Activated CD8-positive, alpha-beta memory T cell treated with anti-CD3 and anti-CD28 coated beads for 36 hours (primary cell): ENCODE measurements around the gene KRT32. TPM values are rescaled to one million over a fixed set of nuclear protein-coding genes. Genes with fewer than 3 reads are reported as not detected.

ENCODE experiments used
- CTCF ChIA-PET: fragments of 350-600 bp; sonication (Branson Sonifier 250); formaldehyde crosslinking; loops from one replicate; lab custom pipeline; 2021; ENCODE audit warnings: antibody characterized with exemption; lab: Charles Lee
- POLR2A ChIA-PET: fragments of 350-600 bp; sonication (Branson Sonifier 250); formaldehyde crosslinking; loops from one replicate; lab custom pipeline; 2021; ENCODE audit warnings: antibody characterized with exemption; lab: Charles Lee
- total RNA-seq, 2 experiments: library from RNA; stranded (reverse); gene quantifications; one replicate each; pipeline ENCODE4 v1.2.3, GENCODE V29; 2021

The KRT32 gene
- not detected for total RNA-seq

DNA sequence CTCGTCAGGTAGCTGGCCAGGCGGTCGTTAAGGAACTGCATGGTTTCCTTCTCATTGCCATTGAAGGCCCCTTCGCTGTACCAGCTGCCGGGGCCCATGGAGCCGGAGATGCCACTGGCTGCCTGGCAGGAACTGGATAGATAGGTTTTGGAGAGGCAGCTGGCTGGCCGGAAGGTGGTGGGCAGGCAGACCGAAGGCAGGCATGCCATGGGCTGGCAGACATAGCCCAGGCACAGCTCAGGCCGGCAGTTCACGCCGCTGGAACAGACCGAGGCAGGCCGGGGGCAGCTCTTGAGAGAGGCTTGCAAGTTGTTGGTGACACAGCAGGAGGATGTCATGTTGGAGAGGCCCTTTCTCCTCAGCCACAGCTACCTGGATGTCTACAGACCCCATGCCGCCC is at the start of gene KRT32:
KRT32 (minus strand) TSS at position 399 of the 400 bp plus-strand sequence; CDS start at position 338, 61 bp downstream.
- POLR2A ChIA-PET = no interaction called here
- CTCF ChIA-PET = interaction anchor here (0.6 to 1.0 kb wide), 2 partner anchors 16 to 178 kb away, joined by 3 read pairs; no protein-coding TSS in a partner anchor

DNA sequence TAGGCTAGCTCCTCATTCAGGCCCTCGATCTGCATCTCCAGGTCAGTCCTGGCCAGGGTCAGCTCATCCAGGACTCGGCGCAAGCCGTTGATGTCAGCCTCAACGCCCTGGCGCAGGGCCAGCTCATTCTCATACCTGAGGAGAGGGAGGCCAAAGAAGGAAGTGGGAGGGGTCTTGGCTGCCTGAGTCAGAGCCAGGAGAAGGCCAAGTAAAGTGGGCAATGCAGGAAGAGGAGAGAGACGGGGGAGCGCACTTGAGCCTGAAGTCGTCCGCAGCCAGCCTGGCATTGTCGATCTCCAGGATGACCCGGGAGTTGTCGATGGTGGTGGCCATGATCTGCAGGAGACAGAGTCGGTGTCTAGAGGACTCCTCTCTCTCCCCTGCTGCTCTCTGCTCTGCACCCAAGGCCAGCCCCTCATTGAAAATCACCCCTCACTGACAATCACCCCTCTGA is 49.7 kb upstream of the KRT32 start:
- CTCF ChIA-PET = no interaction called here

DNA sequence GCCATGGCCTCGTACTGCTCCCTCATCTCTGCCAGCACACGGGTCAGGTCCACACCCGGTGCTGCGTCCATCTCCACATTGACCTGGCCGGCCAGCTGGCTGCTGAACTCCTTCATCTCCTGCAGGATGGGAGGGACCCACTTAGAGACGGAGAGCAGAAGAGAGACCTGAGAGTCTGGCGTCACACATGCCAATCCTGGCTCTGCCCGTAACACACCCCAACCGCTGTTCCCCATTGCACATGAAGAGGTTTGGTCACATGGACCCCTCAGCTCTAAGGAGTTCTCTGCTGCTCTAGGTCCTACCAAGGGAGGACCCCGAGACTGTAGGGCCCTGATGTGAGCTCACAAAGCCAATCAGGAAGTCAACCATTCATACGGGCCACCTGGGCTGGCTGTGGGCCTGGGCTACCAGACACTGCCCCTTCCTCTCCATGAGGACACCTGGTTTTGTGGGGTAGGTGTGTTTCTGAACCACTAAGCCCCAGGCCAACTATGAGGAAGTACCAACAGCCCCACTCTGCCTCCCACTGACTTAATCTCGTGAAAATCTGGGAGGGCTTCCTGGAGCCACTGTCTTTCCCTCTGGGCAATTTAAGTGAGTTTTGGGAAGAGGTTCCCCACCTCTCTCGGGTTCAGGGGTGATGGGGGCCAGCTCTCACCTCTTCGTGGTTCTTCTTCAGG is 49.1 kb upstream of the KRT32 start:
- ChIA-PET POLR2A (no interaction called here), CTCF (no interaction called here)

More for the DNA sequence above, 49.7 kb upstream of the KRT32 start:
- POLR2A ChIA-PET = no interaction called here

DNA sequence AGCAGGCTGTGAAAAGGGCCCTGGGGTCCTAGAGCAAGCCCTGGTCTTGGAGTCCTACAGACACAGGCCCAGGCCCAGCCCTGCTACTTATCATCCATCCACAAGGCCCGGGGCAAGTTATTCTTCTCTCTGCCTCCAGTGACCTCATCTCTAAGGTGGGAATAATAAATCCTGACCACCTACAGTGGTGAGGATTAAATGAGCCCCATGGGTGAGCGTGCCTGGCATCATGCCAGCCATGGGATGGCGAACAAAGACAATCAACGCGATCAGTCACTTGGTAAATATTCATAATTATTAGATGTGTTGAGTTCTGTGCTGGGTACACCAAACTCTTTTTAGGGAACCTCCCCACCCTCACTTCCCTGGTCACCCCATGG is 46.0 kb upstream of the KRT32 start:
- CTCF ChIA-PET = no interaction called here
- POLR2A ChIA-PET = no interaction called here

DNA sequence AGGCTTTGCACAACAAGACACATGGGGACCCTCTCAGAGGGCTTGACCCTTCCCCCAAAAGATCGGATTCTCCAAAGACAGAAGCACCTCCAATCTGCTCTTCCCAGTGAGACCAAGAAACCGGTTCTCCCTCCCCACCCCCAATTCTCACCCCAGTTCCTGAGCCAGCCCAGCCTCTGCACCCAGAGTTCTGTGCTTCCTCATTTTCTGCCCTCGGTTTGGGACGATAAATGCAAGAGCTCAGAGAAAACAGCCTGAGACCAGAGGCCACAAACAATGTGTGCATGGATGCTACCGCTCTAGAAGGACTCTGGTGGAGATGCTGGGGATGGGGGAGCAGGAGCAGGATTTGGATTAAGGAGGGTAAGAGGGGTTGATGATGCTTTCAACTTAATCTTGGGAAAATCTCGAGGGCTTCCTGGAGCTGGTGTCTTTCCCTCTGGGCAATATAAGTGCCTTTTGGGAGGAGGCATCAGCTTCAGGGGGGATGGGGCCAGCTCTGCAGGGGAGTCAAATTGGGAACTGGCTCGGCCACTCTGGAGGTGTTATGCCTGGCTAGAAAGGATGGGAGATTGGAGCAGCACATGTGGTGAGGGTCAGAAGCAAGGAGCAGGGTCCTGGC is 45.5 kb upstream of the KRT32 start:
- ChIA-PET CTCF (no interaction called here), POLR2A (no interaction called here)

DNA sequence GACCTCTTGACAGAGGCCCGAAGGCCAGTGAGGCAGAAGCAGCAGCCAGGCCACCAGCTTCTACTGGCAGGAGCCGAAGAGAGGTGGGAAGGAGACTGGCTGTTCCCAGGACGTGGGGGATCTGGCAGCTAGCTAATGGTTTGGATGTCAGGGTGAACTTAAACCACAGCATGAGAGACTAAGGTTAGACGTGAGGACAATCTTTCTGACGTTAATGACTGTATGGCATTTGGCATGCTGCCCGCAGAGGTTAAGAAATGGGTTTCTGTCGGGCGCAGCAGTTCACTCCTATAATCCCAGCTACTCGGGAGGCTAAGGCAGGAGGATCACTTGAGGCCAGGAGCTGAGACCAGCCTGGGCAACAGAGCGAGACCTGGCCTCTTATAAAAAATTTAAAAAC is 44.5 kb upstream of the KRT32 start:
- POLR2A ChIA-PET = no interaction called here

DNA sequence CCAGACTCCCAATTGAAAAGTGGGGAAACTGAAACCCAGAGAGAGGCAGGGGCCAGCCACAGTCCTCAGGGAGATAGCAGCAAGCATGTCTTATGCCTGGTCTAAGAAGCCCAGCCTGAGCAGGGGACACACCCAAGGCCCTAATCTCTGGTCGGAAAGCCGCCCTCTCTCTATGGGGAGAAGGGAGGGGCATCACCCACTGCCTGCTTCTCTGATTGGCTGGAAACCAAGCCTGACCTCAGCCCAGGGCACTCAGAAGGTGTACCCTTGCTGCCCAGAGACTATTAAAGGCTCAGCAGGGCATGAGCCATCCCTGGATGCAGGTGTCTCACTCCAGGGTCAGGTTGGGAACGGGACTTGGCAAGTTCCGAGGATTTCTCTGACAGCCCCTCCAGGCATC is 43.9 kb upstream of the KRT32 start:
- ChIA-PET CTCF (no interaction called here), POLR2A (no interaction called here)

More for the DNA sequence above, 44.5 kb upstream of the KRT32 start:
- CTCF ChIA-PET = no interaction called here

DNA sequence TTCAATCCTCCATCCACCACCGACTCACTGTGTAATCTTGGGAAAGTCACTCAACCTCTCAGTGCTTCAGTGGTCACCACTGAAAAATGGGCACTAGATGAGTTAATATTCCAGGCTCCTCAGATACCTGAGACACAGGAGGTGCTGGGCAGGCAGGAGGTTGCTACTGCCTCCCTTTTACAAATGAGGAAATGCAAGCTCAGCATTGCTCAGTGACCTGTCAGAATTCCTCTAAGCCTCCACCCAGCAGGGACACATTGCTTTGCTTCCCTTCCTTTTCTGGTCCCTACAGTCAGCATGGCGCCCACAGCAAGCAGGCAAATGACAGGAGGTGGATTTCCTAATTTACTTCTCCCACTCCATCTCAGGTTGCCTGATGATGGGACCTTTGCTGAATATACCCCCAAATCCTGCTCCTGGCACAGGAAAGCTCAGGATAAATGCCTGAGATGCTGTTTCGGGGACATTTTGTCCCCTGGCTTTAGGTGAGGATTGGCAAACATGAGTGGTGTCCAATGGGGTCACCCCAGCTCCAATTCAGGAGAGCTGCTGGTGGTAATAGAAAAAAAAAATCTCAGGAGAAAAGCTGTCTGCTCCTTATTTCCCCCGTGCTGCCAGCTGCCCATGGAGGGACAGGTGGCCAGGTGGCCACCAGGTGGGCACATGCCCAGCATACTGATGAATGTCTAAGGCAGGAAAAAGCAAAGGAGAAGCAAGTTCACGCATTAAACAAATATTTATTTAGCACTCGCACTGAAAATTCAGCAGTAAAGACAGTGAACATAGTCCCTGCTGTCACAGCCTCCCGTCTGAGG is 43.3 kb upstream of the KRT32 start:
- ChIA-PET CTCF (no interaction called here), POLR2A (no interaction called here)

DNA sequence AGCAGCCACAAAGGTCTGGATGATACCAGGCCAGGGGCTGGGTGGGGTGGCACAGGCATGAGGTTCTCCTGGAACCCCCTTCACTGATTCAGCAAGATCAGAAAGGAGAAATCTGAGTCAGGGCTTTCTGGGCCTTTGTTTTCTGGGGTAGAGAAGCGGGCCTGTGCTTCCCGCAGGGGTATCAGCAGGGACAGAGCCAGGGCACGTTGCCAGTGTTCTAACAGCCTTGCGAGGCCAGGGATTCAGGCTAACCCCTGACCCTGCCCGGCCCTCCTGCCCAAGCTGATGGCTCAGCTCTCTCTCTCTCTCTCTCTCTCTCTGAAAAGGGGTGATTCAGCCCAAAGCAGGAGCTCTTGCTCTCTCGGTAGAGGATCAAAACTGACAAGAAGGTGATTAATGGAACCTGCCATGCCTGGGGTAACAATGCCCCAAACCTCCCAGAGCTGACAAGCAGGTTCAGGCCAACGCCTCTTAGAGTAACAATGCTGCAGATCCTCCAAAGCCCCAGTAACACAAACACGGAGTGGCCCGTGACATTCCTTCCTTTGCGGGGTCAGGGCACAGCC is 40.2 kb upstream of the KRT32 start:
- CTCF ChIA-PET = no interaction called here

DNA sequence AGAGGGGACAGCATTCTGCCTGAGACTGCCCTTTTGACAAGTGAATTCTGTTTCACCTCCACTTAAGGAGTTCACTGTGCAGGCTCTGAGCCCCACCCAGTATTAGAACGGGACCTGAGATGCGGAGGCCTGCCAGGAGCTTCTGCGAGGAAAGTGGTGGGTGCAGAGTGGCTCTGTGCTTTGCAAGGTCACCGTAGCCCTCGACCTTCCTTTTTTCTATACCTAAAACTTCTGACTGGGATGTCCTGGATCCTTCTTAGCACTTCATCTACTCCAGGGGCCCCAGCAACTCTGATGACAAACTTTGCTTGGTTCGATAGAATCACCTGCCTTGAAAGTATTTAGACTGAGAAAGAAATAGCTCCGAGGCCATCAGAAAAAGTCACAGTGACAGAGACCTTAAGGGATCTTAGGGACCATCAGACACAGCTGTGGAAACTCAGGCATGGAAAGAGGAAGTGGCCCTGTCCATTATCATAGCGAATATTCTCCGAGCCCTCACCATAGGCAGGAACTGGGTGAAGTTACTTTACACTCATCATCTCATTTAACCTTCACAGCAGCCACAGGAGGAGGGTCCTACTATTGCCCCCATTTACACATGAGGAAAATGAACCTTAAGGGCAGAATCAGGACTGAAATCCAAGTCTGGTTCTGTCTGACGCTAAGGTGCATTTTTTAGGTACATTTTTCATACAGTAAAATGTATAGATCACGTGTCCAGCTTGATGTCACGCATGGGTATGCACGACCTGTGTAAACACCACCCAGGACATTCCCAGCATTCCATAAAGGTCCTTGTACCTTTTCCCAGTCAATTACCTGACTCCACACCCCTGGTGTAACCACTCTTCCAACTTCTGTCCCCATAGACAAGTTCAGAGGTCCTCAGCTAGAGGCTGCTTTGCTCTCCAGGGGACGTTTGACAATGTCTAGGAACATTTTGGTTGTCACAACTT is 38.9 kb upstream of the KRT32 start:
- ChIA-PET POLR2A (no interaction called here), CTCF (no interaction called here)

More for the DNA sequence above, 40.2 kb upstream of the KRT32 start:
- POLR2A ChIA-PET = no interaction called here

DNA sequence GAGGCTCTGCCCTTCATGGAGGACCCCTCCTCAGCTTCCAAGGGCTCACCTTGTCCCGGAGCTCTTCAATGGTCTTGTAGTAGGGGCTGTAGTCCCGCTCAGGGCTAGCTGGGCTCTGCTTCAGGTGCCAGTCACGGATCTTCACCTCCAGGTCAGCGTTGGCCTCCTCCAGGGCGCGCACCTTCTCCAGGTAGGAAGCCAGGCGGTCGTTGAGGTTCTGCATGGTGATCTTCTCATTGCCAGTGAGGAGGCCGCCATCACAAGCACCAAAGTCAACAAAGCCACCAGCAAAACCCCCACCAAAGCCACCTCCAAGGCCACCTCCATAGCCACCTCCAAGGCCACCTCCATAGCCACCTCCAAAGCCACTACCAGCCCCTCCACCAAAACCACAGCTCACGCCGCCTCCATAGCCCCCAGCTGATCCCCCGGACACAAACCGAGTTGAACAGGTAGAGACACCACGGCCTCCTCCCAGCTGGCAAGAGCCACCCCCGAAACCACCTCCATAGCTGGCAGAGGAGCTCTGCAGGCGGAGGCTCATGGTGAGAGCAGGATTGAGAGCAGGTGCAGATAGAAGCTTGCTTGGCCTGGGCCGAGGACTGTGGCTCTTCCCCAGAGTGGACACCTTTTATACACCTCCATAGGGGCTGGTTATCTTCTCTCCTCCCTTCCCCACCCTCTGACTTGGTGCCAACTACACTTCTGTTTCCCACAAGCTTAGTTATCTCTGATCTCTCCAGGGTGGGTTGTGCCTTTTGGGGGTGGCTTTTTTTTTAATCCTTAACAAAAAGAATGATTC is 38.0 kb upstream of the KRT32 start, which contains the start of gene KRT13:
KRT13 (minus strand) TSS at position 606 of the 802 bp plus-strand sequence; CDS start at position 544, 62 bp downstream.
- POLR2A ChIA-PET = no interaction called here
- CTCF ChIA-PET = no interaction called here

DNA sequence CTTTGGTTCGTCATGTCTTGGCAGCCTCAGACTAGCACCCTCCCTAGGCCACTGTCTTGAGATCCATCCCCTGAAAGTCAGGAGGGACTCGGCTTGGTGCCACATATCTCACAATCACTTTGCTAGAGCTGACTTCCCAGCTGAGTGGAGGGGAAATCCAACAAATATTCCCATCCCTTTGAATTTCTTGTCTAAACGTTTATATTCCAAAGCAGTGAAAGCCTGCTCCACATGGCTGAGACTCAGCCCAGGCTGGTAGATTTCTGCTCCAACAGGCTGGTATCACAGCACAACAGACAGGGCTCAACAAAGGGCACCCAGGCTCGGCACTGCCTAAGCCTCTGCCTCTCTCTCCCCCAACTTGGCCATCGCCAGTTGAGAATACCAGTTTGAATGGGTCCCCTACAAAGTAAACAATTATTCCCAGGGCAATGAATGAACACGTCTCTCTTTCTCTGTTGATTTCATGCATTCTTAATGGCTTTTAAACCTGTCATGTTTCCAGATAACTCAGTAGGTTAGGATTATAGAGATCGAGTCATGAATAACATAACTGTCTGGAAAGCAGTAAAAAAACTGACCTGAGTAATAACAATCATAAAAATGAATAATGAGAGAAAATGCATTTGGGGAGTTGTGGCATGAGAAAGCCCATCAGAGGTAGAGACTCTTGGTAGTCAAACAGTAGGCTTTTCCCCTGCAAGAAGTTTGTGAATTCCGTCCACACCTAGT is 37.2 kb upstream of the KRT32 start:
- ChIA-PET CTCF (no interaction called here), POLR2A (no interaction called here)

DNA sequence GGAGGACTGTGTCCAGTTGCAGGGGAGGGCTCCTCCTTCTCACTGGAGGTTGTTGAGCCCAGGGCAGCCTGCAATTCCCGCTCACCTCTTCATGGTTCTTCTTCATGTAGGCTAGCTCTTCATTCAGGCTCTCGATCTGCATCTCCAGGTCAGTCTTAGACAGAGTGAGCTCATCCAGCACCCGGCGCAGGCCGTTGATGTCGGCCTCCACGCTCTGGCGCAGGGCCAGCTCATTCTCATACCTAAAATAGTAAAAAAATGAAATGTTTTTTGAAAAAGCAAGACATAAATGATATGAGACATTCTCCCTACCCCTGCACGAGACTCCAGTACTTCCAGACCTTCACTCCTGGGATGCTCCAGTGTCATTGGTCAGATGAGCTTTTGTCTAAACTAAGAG is 36.0 kb upstream of the KRT32 start:
- ChIA-PET POLR2A (no interaction called here), CTCF (no interaction called here)

DNA sequence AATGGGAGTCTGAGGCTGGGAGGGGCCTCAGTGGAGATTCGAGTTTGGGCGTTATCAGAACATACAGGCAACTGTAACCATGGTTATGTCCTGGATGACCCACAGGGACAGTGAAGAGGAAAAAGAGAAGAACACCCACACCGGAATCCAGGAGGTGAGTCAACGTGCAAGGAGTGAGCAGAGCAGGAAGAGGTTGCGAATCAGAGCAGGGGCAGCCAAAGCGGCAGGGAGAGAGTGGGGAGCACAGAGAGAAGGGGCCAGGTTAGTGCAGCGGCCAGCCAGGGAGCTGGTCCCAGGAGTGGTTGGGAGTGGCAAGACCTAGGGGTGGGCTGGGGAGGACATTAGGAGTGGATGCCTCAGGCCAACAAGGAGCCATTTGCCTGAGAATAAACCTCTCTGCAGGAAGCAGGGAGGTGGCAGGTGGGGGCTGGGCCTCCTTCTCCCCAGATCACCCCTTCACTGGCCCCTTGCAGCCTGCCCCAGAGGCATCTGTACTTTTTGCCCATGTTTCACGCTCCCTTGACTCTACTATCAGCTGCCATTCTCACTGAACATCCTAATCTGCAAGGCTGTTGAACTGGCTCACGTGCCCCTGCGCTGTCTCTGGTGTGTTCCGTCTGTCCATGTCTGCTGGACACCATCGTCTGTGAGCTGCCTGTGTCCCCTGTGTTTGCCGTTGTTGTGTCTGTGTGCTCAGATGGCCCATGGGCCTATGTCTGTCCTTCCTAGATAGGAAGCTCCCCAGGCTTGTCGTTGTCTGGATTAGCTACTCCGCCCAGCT is 33.1 kb upstream of the KRT32 start:
- ChIA-PET CTCF (interaction anchor here (0.6 kb wide), 1 partner anchor 1104 kb away, joined by 4 read pairs; no protein-coding TSS in a partner anchor), POLR2A (no interaction called here)

DNA sequence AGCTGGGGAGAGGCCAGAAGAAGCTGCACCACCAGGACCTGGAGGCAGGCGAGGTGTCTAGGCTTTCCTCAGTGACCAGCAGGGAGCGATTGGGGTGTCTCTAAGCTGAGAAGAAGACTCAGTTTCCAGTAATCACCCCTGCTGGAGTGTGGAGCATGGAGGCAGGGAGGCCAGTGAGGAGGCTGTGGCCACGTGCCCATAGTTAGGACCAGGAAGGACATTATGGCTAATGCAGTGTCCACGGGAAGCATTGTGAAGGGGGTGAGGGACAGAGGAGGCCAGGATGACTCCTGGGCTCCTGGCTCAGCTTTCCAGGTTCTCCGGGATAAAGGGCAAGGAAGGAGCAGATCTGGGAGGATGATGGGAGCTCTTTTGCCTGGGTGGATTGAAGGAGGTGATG is 32.5 kb upstream of the KRT32 start:
- CTCF ChIA-PET = interaction anchor here (0.6 kb wide), 1 partner anchor 1105 kb away, joined by 4 read pairs; no protein-coding TSS in a partner anchor

DNA sequence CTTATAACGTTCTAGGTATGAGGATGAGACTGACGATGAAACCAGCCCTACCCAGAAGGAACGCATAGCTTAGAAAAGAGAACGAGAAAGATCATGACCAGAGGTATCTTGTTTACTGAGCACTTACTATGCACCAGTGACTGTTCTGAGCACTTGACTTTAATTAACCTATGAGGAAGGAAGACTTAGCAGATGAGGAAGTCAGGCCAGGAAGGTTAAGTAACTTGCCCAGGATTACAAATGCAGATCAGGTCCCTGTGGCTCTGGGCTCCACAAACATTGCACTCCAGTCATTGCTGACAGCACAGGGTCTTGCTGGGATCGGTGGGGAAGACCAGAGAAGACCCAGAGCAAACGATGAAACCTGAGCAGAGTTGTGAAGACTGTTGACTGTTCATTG is 31.1 kb upstream of the KRT32 start:
- ChIA-PET CTCF (interaction anchor here (1.0 kb wide), 1 partner anchor 46 kb away, joined by 3 read pairs; no protein-coding TSS in a partner anchor), POLR2A (no interaction called here)

More for the DNA sequence above, 32.5 kb upstream of the KRT32 start:
- POLR2A ChIA-PET = no interaction called here
